ENCODE data around the gene DCUN1D4. TPM values are rescaled to one million over a fixed set of nuclear protein-coding genes. Genes with fewer than 3 reads are reported as not detected.

The DCUN1D4 gene
- polyA plus RNA-seq, 1 donor from 2014 or later = 130 TPM

DNA sequence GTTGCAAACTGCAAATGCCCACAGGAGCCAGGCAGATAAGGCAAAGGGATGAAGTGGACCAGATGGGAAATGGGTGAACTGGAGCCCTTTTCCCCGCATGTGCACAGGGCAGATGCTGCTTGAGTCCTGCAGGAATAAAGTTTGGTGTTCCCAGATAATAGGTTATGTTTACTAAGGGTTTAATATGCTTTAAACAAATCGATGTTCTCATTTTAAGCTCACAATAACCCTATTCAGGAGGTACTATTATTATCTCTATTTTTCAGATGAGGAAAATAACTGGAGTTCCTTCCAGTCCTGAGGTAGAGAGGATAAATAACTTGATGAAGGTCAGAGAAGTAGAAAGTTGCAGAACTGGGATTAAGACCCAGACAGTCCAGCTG, 99.9 kb downstream of the DCUN1D4 start (continued):
- TF ChIP-seq, protein P1, sequence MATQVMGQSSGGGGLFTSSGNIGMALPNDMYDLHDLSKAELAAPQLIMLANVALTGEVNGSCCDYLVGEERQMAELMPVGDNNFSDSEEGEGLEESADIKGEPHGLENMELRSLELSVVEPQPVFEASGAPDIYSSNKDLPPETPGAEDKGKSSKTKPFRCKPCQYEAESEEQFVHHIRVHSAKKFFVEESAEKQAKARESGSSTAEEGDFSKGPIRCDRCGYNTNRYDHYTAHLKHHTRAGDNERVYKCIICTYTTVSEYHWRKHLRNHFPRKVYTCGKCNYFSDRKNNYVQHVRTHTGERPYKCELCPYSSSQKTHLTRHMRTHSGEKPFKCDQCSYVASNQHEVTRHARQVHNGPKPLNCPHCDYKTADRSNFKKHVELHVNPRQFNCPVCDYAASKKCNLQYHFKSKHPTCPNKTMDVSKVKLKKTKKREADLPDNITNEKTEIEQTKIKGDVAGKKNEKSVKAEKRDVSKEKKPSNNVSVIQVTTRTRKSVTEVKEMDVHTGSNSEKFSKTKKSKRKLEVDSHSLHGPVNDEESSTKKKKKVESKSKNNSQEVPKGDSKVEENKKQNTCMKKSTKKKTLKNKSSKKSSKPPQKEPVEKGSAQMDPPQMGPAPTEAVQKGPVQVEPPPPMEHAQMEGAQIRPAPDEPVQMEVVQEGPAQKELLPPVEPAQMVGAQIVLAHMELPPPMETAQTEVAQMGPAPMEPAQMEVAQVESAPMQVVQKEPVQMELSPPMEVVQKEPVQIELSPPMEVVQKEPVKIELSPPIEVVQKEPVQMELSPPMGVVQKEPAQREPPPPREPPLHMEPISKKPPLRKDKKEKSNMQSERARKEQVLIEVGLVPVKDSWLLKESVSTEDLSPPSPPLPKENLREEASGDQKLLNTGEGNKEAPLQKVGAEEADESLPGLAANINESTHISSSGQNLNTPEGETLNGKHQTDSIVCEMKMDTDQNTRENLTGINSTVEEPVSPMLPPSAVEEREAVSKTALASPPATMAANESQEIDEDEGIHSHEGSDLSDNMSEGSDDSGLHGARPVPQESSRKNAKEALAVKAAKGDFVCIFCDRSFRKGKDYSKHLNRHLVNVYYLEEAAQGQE (IDR thresholded peaks at IDR 0.05; ENCODE audit: borderline replicate concordance) = no peak
- no peak for TF ChIP-seq TAF1 (IDR thresholded peaks at IDR 0.05; ENCODE audit: low read depth)
- no peak for TF ChIP-seq POLR2AphosphoS5 (IDR thresholded peaks at IDR 0.05)

DNA sequence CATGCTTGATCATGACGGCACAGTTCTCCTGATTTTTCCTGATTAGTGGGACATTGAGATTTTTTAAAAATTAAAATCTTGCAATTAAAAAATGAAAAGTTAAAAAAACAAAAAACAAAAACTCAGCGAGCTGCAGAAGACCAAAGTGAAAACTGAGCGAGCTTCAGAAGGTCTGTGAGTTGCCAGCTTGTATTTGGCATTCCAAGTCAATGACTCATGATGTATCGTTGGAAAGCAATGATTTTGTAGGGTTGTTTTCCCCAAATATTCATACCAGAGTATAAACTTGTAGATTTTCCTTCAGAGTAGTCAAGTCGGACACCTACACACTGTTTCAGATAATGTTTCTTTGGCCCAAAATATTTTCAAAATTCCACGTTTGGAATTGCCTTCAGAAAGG, 100.3 kb downstream of the DCUN1D4 start:
- H3K36me3 ChIP-seq (ENCODE audit: insufficient read depth, low read length) = no peaks in the 10 kb centered on the region
- no peaks in the 10 kb centered on the region for H3K79me2 ChIP-seq (replicated peaks; ENCODE audit: insufficient read depth, low read length)
- no peaks in the 10 kb centered on the region for H3K27me3 ChIP-seq (ENCODE audit: insufficient read depth, low read depth, low read length)
- H2AFZ ChIP-seq (ENCODE audit: low read depth, low read length) = no peak overlapping the region
- no peaks in the 10 kb centered on the region for H3K9me3 ChIP-seq (ENCODE audit: low read length)
- no peak overlapping the region for H3K4me2 ChIP-seq (ENCODE audit: low read length)
- no peak overlapping the region for H3K9ac ChIP-seq (ENCODE audit: low read length)
- H3K4me3 ChIP-seq (ENCODE audit: low read length) = no peak overlapping the region
- no peak overlapping the region for H3K27ac ChIP-seq (ENCODE audit: low read length)
- no peaks in the 10 kb centered on the region for H4K20me1 ChIP-seq (ENCODE audit: insufficient read depth)
- no peaks in the 10 kb centered on the region for H3K9me2 ChIP-seq (ENCODE audit: insufficient read depth, low read length)
- no peak for TF ChIP-seq RAD21 (conservative IDR thresholded peaks at IDR 0.05)
- TF ChIP-seq, protein P1 (IDR thresholded peaks at IDR 0.05; ENCODE audit: borderline replicate concordance) = no peak
- TF ChIP-seq SMC3 (conservative IDR thresholded peaks at IDR 0.05; ENCODE audit: poor library complexity) = no peak
- no peak for TF ChIP-seq MXI1 (conservative IDR thresholded peaks at IDR 0.05; ENCODE audit: poor library complexity, severe bottlenecking)
- no peak for TF ChIP-seq POLR2AphosphoS5 (IDR thresholded peaks at IDR 0.05)
- no peak for TF ChIP-seq CTCF (IDR thresholded peaks at IDR 0.05; ENCODE audit: poor library complexity, severe bottlenecking)
- no peak for TF ChIP-seq EP300 (conservative IDR thresholded peaks at IDR 0.05; ENCODE audit: poor library complexity, severe bottlenecking)
- no peak for TF ChIP-seq EZH2 (IDR thresholded peaks at IDR 0.05; ENCODE audit: borderline replicate concordance, insufficient read depth, low read length, poor library complexity, severe bottlenecking)
- TF ChIP-seq TAF1 (IDR thresholded peaks at IDR 0.05; ENCODE audit: low read depth) = no peak
- no peaks in the 10 kb centered on the region for H3F3A ChIP-seq (ENCODE audit: insufficient read depth, low read length, poor library complexity, severe bottlenecking)

Data from neural cell (in vitro differentiated cells).